ENCODE data around the gene NEDD8. TPM values are rescaled to one million over a fixed set of nuclear protein-coding genes. Genes with fewer than 3 reads are reported as not detected.

Gene NEDD8
- polyA plus RNA-seq, 1 donor from 2014 or later = 431 TPM

DNA sequence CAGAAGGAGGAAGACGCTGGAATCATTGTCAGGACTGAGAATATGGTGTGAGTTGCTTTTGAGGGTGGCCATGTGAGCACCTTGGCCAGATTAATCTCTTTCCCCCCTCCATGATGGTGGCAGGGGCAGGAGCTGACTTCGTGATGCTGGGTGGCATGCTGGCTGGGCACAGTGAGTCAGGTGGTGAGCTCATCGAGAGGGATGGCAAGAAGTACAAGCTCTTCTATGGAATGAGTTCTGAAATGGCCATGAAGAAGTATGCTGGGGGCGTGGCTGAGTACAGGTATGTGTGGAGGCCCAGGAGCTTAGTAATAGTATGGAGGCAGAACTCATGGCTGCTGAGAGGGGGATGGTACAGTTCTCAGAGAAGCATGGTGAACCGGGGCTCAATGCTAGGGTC lies 6.0 kb upstream of the NEDD8 start:
- Histone ChIP-seq H3K27me3 (ENCODE audit: insufficient read depth, low read depth, low read length) (no peaks in the 10 kb centered on the region), H4K20me1 (ENCODE audit: insufficient read depth) (peaks cover 5% of the 10 kb centered on the region), H3K79me2 (replicated peaks; ENCODE audit: insufficient read depth, low read length) (peaks cover 29% of the 10 kb centered on the region), H2AFZ (ENCODE audit: low read depth, low read length) (no peak overlapping the region), H3F3A (ENCODE audit: insufficient read depth, low read length, poor library complexity, severe bottlenecking) (no peaks in the 10 kb centered on the region), H3K4me2 (ENCODE audit: low read length) (no peak overlapping the region), H3K27ac (ENCODE audit: low read length) (no peak overlapping the region), H3K4me3 (ENCODE audit: low read length) (no peak overlapping the region), H3K9me2 (ENCODE audit: insufficient read depth, low read length) (no peaks in the 10 kb centered on the region), H3K9me3 (ENCODE audit: low read length) (no peaks in the 10 kb centered on the region), H3K36me3 (ENCODE audit: insufficient read depth, low read length) (peaks cover 16% of the 10 kb centered on the region), H3K9ac (ENCODE audit: low read length) (no peak overlapping the region)
- TF ChIP-seq RAD21 (conservative IDR thresholded peaks at IDR 0.05) (no peak), MXI1 (conservative IDR thresholded peaks at IDR 0.05; ENCODE audit: poor library complexity, severe bottlenecking) (no peak), EZH2 (IDR thresholded peaks at IDR 0.05; ENCODE audit: borderline replicate concordance, insufficient read depth, low read length, poor library complexity, severe bottlenecking) (no peak), EP300 (conservative IDR thresholded peaks at IDR 0.05; ENCODE audit: poor library complexity, severe bottlenecking) (no peak), TAF1 (IDR thresholded peaks at IDR 0.05; ENCODE audit: low read depth) (no peak)

DNA sequence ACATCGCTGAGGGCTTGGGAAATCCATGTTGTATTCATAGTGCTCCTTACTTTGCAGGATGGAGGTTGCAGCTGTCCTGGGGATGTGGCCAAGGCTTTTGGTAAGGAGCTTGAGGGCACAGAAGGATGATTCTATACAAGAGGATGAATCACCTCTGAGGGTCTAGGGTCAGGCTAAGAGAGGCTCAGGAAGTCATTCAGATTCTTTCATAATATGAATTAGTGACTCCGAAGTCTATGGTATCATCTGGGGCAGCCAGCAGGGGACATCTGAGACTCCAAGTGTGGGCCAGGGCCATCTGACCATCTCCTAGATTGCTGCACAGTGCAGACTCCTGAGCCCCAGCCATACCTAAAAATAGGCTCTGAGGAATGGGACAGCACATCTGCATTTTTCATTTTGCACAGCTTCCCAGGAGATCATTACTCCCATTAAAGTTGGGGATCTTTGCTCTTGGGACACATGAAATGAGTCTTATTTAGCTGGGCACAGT lies 5.3 kb upstream of the NEDD8 start:
- H3K36me3 ChIP-seq (ENCODE audit: insufficient read depth, low read length) = peaks cover 16% of the 10 kb centered on the region
- H3F3A ChIP-seq (ENCODE audit: insufficient read depth, low read length, poor library complexity, severe bottlenecking) = no peaks in the 10 kb centered on the region
- no peak overlapping the region for H3K4me2 ChIP-seq (ENCODE audit: low read length)
- H2AFZ ChIP-seq (ENCODE audit: low read depth, low read length) = no peak overlapping the region
- H3K79me2 ChIP-seq (replicated peaks; ENCODE audit: insufficient read depth, low read length) = peaks cover 31% of the 10 kb centered on the region
- no peak overlapping the region for H3K27ac ChIP-seq (ENCODE audit: low read length)
- no peaks in the 10 kb centered on the region for H3K9me3 ChIP-seq (ENCODE audit: low read length)
- H3K4me3 ChIP-seq (ENCODE audit: low read length) = no peak overlapping the region
- peaks cover 5% of the 10 kb centered on the region for H4K20me1 ChIP-seq (ENCODE audit: insufficient read depth)
- H3K27me3 ChIP-seq (ENCODE audit: insufficient read depth, low read depth, low read length) = no peaks in the 10 kb centered on the region
- no peak overlapping the region for H3K9ac ChIP-seq (ENCODE audit: low read length)
- no peaks in the 10 kb centered on the region for H3K9me2 ChIP-seq (ENCODE audit: insufficient read depth, low read length)
- TF ChIP-seq RAD21 (conservative IDR thresholded peaks at IDR 0.05) (no peak), EP300 (conservative IDR thresholded peaks at IDR 0.05; ENCODE audit: poor library complexity, severe bottlenecking) (no peak), SMC3 (conservative IDR thresholded peaks at IDR 0.05; ENCODE audit: poor library complexity) (no peak), EZH2 (IDR thresholded peaks at IDR 0.05; ENCODE audit: borderline replicate concordance, insufficient read depth, low read length, poor library complexity, severe bottlenecking) (no peak), POLR2AphosphoS5 (IDR thresholded peaks at IDR 0.05) (no peak), MXI1 (conservative IDR thresholded peaks at IDR 0.05; ENCODE audit: poor library complexity, severe bottlenecking) (no peak)
- TF ChIP-seq, protein P1, sequence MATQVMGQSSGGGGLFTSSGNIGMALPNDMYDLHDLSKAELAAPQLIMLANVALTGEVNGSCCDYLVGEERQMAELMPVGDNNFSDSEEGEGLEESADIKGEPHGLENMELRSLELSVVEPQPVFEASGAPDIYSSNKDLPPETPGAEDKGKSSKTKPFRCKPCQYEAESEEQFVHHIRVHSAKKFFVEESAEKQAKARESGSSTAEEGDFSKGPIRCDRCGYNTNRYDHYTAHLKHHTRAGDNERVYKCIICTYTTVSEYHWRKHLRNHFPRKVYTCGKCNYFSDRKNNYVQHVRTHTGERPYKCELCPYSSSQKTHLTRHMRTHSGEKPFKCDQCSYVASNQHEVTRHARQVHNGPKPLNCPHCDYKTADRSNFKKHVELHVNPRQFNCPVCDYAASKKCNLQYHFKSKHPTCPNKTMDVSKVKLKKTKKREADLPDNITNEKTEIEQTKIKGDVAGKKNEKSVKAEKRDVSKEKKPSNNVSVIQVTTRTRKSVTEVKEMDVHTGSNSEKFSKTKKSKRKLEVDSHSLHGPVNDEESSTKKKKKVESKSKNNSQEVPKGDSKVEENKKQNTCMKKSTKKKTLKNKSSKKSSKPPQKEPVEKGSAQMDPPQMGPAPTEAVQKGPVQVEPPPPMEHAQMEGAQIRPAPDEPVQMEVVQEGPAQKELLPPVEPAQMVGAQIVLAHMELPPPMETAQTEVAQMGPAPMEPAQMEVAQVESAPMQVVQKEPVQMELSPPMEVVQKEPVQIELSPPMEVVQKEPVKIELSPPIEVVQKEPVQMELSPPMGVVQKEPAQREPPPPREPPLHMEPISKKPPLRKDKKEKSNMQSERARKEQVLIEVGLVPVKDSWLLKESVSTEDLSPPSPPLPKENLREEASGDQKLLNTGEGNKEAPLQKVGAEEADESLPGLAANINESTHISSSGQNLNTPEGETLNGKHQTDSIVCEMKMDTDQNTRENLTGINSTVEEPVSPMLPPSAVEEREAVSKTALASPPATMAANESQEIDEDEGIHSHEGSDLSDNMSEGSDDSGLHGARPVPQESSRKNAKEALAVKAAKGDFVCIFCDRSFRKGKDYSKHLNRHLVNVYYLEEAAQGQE (IDR thresholded peaks at IDR 0.05; ENCODE audit: borderline replicate concordance) = no peak
- TF ChIP-seq, protein P2, sequence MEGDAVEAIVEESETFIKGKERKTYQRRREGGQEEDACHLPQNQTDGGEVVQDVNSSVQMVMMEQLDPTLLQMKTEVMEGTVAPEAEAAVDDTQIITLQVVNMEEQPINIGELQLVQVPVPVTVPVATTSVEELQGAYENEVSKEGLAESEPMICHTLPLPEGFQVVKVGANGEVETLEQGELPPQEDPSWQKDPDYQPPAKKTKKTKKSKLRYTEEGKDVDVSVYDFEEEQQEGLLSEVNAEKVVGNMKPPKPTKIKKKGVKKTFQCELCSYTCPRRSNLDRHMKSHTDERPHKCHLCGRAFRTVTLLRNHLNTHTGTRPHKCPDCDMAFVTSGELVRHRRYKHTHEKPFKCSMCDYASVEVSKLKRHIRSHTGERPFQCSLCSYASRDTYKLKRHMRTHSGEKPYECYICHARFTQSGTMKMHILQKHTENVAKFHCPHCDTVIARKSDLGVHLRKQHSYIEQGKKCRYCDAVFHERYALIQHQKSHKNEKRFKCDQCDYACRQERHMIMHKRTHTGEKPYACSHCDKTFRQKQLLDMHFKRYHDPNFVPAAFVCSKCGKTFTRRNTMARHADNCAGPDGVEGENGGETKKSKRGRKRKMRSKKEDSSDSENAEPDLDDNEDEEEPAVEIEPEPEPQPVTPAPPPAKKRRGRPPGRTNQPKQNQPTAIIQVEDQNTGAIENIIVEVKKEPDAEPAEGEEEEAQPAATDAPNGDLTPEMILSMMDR (IDR thresholded peaks at IDR 0.05; ENCODE audit: poor library complexity, severe bottlenecking) = no peak
